IPS-NIHi11 (cell line): Measurements from ENCODE around the gene BOLA3.
"Not testable (repeated sequence)": the region's sequence is repeated elsewhere in the genome, so short reads cannot be mapped to it uniquely, and the experiment has no call there.

Experiments used
- DNase-seq: peaks from one replicate; pipeline ENCODE4 v3.0.0; 2012; ENCODE audit warnings: mixed read lengths, low spot score

The BOLA3 gene

DNA sequence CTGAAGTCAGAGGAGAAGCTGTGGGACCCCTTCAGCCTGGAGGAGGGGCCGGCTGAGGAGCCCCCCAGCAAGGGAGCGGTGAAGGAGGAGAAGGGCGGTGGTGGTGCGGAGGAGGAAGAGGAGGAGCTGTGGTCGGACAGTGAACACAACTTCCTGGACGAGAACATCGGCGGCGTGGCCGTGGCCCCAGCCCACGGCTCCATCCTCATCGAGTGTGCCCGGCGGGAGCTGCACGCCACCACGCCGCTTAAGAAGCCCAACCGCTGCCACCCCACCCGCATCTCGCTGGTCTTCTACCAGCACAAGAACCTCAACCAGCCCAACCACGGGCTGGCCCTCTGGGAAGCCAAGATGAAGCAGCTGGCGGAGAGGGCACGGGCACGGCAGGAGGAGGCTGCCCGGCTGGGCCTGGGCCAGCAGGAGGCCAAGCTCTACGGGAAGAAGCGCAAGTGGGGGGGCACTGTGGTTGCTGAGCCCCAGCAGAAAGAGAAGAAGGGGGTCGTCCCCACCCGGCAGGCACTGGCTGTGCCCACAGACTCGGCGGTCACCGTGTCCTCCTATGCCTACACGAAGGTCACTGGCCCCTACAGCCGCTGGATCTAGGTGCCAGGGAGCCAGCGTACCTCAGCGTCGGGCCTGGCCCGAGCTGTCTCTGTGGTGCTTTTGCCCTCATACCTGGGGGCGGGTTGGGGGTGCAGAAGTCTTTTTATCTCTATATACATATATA lies 46.0 kb downstream of the BOLA3 start:
- no peak for DNase-seq

DNA sequence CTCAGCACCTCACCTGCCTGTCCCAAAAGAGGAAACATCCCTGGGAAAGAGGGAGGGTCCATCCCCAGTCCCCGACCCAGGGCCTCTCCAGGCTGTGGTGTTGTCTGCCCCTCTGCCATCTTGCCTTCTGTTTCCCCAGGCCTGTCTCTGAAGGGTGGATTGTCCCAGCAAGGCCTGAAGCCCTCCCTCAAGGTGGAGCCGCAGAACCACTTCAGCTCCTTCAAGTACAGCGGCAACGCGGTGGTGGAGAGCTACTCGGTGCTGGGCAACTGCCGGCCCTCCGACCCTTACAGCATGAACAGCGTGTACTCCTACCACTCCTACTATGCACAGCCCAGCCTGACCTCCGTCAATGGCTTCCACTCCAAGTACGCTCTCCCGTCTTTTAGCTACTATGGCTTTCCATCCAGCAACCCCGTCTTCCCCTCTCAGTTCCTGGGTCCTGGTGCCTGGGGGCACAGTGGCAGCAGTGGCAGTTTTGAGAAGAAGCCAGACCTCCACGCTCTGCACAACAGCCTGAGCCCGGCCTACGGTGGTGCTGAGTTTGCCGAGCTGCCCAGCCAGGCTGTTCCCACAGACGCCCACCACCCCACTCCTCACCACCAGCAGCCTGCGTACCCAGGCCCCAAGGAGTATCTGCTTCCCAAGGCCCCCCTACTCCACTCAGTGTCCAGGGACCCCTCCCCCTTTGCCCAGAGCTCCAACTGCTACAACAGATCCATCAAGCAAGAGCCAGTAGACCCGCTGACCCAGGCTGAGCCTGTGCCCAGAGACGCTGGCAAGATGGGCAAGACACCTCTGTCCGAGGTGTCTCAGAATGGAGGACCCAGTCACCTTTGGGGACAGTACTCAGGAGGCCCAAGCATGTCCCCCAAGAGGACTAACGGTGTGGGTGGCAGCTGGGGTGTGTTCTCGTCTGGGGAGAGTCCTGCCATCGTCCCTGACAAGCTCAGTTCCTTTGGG lies 47.2 kb downstream of the BOLA3 start:
- no peak for DNase-seq

DNA sequence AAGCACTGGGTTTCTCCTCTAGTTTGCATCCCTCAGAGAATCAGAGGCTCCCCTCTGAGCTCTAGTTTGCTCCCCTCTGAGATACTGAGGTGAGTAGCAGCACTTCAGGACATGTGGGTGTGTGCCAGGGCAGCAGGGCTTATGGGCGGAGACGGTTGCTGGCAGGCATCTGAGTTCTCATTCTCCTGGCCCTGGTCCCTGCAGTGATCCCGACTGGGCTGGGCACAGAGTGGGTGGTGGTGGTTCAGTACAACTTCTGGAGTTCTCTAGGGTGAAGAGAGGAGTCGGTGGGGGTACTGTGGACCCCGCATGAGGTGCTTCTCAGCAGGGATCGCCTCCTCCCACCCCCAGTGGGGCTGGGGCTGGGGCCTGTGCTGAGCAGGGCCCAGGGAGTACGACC lies 47.9 kb downstream of the BOLA3 start:
- no peak for DNase-seq

DNA sequence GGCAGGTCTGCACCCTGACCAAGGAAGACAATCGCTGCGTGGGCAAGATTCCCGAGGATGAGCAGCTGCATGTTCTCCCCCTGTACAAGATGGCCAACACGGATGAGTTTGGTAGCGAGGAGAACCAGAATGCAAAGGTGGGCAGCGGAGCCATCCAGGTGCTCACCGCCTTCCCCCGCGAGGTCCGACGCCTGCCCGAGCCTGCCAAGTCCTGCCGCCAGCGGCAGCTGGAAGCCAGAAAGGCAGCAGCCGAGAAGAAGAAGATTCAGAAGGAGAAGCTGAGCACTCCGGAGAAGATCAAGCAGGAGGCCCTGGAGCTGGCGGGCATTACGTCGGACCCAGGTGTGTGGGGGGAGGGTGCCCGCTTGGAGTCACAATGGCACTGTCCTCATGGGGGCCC lies 48.4 kb downstream of the BOLA3 start:
- DNase-seq = no peak

DNA sequence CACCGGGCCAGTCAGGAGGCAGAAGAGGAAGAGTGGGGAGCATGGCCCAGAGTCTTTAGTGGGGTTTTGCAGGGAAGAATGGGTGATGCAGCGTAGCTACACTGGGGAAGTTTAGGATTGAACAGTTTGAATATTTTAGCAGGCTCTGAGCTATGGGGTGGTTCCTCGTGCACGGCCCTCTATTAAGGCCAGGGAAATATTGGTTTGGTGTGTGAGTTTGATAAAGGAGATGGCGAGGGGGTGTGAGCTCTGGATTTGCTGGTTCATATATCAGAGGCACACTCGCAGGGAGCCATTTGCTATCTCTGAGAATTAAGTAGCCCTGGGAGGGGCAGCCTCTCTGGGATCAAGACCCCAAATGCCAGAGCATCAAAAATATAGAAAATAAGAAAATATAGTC lies 50.1 kb downstream of the BOLA3 start:
- no peak for DNase-seq

DNA sequence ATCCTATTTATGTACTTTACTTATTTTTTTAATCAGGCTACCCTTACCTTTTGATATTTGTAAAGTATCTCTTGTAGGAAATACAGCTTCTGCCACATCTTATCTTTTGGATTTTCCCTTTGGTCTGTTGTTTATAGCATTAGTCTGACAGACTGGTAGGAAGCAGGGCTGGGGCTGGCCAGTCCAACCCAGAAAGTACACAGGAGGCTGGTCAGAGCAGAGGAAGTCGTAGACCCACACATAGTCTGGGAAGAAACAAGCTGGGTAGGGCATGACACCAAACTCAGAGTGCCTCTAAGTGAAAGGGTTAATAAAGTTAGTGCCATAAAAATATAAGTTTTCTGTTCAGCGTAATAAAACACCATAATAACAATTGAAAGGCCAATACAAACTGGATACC lies 51.7 kb downstream of the BOLA3 start:
- DNase-seq = no peak

DNA sequence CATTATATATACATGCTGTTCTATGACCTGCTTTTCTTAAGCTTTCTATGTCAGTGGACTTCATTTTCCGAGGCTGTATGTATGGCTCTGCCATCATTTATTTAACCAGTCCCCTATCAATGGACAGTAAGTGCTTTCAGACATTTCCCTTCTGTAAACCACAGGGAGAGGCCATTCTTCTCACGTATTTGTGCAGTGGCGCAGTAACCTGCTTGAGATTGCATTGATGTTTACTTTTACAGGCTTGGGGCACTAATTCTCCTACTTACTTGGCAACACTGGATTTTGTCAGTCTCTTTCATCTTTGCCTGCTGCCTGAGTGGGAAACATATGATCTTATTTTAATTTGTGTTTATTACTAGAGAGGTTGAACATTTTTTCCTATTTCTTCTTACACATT lies 52.1 kb downstream of the BOLA3 start:
- no peak for DNase-seq

DNA sequence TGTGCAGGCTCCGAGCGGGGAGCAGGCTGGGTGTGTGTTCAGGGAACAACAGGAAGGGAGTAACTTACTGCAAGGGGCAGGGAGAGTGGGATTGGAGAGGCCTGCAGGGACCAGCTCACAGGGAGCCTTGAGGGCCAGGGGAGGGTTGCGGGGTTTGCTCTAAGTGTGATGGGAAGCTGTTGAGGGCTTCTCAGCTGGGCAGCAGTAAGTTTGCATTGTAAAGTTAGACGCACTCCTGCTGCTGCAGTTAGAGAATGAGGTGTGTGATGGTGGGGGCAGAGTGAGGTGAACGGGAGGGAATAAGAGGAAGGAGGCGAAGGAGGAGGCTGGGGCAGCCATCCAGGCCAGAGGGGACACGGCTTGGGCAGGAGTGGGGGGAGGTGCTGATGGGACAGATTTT lies 53.4 kb downstream of the BOLA3 start:
- no peak for DNase-seq

DNA sequence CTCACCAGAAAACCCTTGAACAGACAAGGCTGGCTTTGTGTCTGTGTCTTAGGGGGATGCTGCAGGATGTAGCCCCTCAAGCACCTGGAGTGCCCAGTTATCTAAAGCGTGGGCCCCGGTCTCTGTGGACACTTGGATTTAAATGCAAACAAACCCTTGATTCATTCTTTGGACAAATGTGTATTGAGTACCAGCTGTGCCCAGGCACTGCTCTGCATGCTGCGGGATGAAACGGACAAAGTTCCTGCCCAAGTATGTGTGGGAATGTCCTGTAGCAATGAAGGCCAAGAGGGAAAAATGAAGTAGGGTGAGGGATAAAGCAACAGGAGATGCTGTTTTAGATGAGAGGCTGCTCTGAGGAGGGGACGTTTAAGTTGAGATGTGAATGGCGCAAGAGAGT lies 53.9 kb downstream of the BOLA3 start:
- DNase-seq = no peak

DNA sequence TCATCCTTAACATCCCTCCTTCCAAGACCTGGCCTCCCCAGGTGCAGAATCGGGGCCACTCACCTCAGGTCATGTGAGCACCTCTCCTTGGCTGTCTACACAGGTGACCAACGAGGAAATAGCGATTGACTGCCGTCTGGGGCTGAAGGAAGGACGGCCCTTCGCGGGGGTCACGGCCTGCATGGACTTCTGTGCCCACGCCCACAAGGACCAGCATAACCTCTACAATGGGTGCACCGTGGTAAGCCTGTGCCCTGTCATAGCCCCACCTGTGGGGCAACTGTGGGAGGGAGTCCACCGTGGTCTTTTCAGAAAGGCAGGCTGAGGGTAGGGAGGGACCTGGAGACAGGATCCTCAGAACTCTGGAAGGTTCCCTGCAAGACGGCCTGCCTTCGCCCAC lies 54.3 kb downstream of the BOLA3 start:
- DNase-seq = no peak

DNA sequence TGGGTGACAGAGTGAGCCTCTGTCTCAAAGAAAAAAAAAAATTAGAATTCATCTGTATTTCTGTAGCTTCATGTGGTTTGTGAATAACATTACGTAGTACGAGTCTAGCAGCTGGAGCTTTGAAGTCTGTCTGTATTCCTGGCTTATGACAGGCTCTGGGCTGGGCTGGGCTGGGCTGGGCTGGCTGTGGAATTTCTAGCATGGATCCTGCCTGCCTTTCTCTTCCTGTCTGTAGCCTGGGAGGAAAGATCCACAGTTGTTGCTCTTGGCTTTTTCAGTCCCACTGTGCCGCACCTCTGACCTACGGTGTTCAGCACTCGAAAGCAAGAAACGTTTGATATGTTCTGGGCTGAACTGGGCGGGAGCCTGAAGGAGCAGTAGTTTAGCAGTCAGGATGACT lies 55.4 kb downstream of the BOLA3 start:
- DNase-seq = no peak

DNA sequence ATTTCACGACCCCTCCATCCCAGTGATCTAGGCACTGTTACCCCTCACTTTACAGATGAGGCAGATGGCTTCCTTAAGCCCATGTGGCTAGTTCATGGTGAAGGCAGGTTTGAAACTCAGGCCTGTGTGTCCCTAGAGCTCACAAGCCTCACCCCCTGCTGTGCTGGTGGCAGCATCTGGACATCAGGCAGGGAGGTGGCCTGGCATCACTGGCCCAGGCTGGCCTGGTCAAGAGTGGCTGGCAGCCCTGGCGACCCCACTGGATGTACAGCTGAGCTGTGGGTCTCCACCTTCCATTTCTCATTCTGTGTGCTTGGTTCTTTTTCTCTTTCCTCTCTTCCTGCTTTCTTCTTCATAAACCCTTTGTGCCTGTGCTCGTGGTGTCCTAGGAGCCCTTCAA lies 56.3 kb downstream of the BOLA3 start:
- no peak for DNase-seq

DNA sequence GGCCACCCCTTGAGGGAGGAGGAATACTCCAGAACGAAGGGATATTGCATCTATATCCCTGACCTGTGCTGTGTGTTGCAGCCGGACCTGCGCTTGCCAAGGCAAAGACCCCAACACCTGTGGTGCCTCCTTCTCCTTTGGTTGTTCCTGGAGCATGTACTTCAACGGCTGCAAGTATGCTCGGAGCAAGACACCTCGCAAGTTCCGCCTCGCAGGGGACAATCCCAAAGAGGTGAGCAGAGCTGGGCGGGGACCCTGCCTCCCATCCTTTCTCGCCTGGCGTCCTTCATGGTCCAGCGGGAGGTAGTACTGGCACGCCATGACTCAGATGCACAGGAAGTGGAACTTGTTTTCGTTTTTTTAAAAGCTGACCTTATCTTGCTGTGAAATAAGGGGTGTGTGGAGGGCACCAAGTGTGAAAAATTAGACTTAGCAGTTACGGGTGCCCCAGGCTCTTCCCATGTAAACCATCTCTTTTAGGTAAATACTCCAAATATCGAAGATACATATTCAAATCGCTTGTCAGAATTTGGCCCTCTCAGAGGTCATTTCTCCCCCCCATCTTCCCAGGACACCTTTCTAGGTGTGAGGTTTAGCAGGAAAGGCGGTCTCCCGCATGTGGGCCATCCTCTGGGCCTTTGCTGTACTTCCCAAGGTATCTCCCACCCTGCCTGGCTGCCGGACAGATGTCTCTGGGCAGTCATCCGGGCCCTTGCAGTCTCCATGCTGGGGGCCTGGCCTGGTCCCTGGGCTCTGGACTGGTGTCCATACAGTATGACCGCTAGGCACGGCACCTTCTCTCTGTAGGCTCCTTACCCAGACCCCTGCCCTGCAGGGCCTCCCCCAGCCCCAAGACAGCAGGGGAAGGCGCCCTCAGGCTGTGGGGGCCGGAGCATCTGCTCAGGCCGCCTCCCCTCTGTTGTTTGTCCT lies 57.6 kb downstream of the BOLA3 start:
- no peak for DNase-seq

DNA sequence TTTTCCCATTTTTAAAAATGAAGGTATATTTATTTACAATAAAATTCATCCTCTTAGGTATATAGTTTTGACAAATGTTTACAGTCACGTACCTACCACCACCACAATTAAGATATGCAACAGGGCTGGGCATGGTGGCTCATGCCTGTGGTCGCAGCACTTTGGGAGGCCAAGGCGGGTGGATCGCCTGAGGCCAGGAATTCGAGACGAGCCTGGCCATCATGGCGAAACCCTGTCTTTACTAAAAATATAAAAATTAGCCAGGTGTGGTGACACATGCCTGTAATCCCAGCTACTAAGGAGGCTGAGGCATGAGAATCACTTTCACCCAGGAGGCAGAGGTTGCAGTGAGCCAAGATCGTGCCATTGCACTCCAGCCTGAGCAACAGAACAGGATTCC lies 59.0 kb downstream of the BOLA3 start:
- DNase-seq = not testable (repeated sequence)

DNA sequence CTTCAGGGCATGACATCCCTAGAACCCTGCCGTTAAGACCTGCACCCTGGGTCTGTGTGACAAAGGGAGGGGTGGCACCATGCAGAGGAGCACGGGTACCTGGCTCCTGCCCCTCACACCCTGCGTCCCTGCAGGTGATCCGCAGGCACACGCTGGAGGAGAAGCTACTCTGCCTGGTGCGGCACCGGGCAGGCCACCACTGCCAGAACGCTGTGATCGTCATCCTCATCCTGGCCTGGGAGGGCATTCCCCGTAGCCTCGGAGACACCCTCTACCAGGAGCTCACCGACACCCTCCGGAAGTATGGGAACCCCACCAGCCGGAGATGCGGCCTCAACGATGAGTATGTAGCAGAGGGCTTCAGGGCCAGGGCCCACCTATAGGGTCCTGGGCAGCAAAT lies 60.0 kb downstream of the BOLA3 start:
- no peak for DNase-seq

DNA sequence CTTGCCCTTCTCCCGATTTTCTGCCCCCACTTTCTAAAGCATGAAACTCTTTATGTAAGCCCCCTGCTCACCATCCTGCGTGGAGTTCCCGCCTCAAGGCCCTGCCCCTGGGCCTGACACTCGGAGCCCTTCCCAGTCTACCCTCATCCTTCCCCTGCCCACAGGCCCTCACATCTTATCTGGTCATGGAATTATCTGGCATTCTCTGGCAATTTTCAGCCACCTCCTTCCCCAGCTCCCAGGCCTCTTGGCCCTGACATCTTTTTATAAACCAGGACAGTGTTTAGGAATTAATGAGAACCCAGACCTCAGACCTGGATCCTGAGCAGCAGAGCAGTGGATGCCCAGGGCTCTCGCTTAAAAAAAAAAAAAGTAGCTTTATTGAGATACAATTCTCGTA lies 61.7 kb downstream of the BOLA3 start:
- DNase-seq = no peak
